A549 (cell line): ENCODE measurements around the gene GPM6B. TPM values are rescaled to one million over a fixed set of nuclear protein-coding genes. Genes with fewer than 3 reads are reported as not detected.

ENCODE experiments used
- ATAC-seq, 2 experiments: fragments of 200-7000 bp in 1 of 2; fragments of >200 bp in 1 of 2; cut with Nextera tagmentation in 1 of 2; cut with Tn5 transposase in 1 of 2; 3 replicates each; pipeline versions ENCODE4 v1.8.0 to v1.9.1; 2018 to 2020; ENCODE audit warnings: mild to moderate bottlenecking in 1 of 2, moderate library complexity in 1 of 2
- CTCF ChIA-PET: fragments of 300-600 bp; sonication (Branson Sonifier 250); formaldehyde crosslinking; extraction: SDS; loops from one replicate; lab custom pipeline; 2021; ENCODE audit warnings: antibody characterized with exemption, inconsistent platforms; lab: Yijun Ruan, JAX
- POLR2A ChIA-PET: fragments of 350-600 bp; formaldehyde crosslinking; extraction: SDS; loops from one replicate; lab custom pipeline; 2021; ENCODE audit warnings: antibody characterized with exemption, inconsistent platforms; lab: Yijun Ruan, JAX
- DNase-seq, 2 experiments: peaks; one replicate each; pipeline versions ENCODE4 v3.0.0 to v3.0.0-alpha.2; 2011 to 2016; ENCODE audit warnings: low read depth in 1 of 2, low spot score in 1 of 2
- FAIRE-seq: peaks from 2 replicates; lab custom pipeline; 2011; peaks lifted over from hg19 to GRCh38; lab: Jason Lieb, UNC
- H3K27ac ChIP-seq, 2 experiments: fragments of >200 bp; sonication (Bioruptor Twin); formaldehyde crosslinking; 3 replicates each; pipeline ENCODE4 v1.5.1; 2016 to 2017
- H3K4me1 ChIP-seq: fragments of >200 bp; sonication (Bioruptor Twin); formaldehyde crosslinking; 3 replicates; pipeline ENCODE4 v1.6.1; 2016
- H3K4me2 ChIP-seq: fragments of >200 bp; sonication (Bioruptor Twin); formaldehyde crosslinking; 3 replicates; pipeline ENCODE4 v1.6.1; 2016
- H3K4me3 ChIP-seq: fragments of >200 bp; sonication (Bioruptor Twin); formaldehyde crosslinking; 3 replicates; pipeline ENCODE4 v1.5.1; 2016
- H3K9me3 ChIP-seq: fragments of >200 bp; sonication (Bioruptor Twin); formaldehyde crosslinking; 3 replicates; pipeline ENCODE4 v1.6.1; 2016
- CBX2 ChIP-seq: fragments of 200-600 bp; sonication (generic); IDR thresholded peaks from 2 replicates; pipeline ENCODE4 v1.6.1; 2016; ENCODE audit warnings: low read depth, mild to moderate bottlenecking, borderline replicate concordance
- CBX8 ChIP-seq: fragments of 200-600 bp; sonication (generic); IDR thresholded peaks from 2 replicates; pipeline ENCODE4 v1.6.1; 2016
- CEBPB ChIP-seq, 2 experiments: fragments of >200 bp in 1 of 2; sonication (Bioruptor Twin) in 1 of 2; formaldehyde crosslinking in 1 of 2; IDR thresholded peaks; 2 replicates each; pipeline ENCODE4 v1.6.1; 2012 to 2016
- CHD4 ChIP-seq: fragments of 200-600 bp; sonication (generic); IDR thresholded peaks from 2 replicates; pipeline ENCODE4 v1.6.1; 2016; ENCODE audit warnings: antibody characterized with exemption, mild to moderate bottlenecking, borderline replicate concordance
- CTCF ChIP-seq: fragments of >200 bp; sonication (Bioruptor Twin); formaldehyde crosslinking; IDR thresholded peaks from 3 replicates; pipeline ENCODE4 v1.5.1; 2016
- EHF ChIP-seq: fragments of 250-450 bp; sonication (Bioruptor Pico); IDR thresholded peaks from 2 replicates; pipeline ENCODE4 v1.5.0; 2020; ENCODE audit warnings: mild to moderate bottlenecking
- ESRRA ChIP-seq: fragments of 150-350 bp; IDR thresholded peaks from 2 replicates; pipeline ENCODE4 v1.6.1; 2014; ENCODE audit warnings: mild to moderate bottlenecking, low read length, borderline replicate concordance
- FOXS1 ChIP-seq: fragments of 250-450 bp; sonication (Bioruptor Pico); IDR thresholded peaks from 2 replicates; pipeline ENCODE4 v1.5.0; 2020; ENCODE audit warnings: mild to moderate bottlenecking, moderate library complexity
- HES2 ChIP-seq: fragments of >200 bp; sonication (Bioruptor Twin); formaldehyde crosslinking; IDR thresholded peaks from 2 replicates; pipeline ENCODE4 v1.6.1; 2016
- HEYL ChIP-seq: fragments of 250-450 bp; sonication (Bioruptor Pico); IDR thresholded peaks from 2 replicates; pipeline ENCODE4 v1.8.0; 2021; ENCODE audit warnings: mild to moderate bottlenecking, moderate library complexity
- HMGXB4 ChIP-seq: fragments of 250-450 bp; sonication (Bioruptor Pico); IDR thresholded peaks from 2 replicates; pipeline ENCODE4 v1.5.0; 2021; ENCODE audit warnings: mild to moderate bottlenecking, moderate library complexity, borderline replicate concordance
- JUNB ChIP-seq: fragments of >200 bp; sonication (Bioruptor Twin); formaldehyde crosslinking; IDR thresholded peaks from 2 replicates; pipeline ENCODE4 v1.6.1; 2016
- MAFK ChIP-seq: fragments of 450-650 bp; IDR thresholded peaks from 2 replicates; pipeline ENCODE4 v1.6.1; 2014; ENCODE audit not compliant: partially characterized antibody
- NFE2L2 ChIP-seq: fragments of 150-350 bp; conservative IDR thresholded peaks from 2 replicates; pipeline ENCODE4 v1.6.1; 2014; ENCODE audit warnings: low read length
- POLR2A ChIP-seq: IDR thresholded peaks from 2 replicates; pipeline ENCODE4 v1.6.1; 2012; ENCODE audit warnings: mild to moderate bottlenecking, low read length
- POLR2AphosphoS2 ChIP-seq: conservative IDR thresholded peaks from 2 replicates; pipeline ENCODE4 v1.6.1; 2012; ENCODE audit warnings: low read length, improper control_type of control experiment, inconsistent platforms
- RARB ChIP-seq: fragments of 250-450 bp; sonication (Bioruptor Pico); IDR thresholded peaks from 2 replicates; pipeline ENCODE4 v1.8.0; 2021; ENCODE audit warnings: mild to moderate bottlenecking, moderate library complexity
- REST ChIP-seq: fragments of 200-600 bp; sonication (generic); IDR thresholded peaks from 2 replicates; pipeline ENCODE4 v1.6.1; 2016; ENCODE audit warnings: antibody characterized with exemption, mild to moderate bottlenecking, moderate library complexity
- SREBF2 ChIP-seq: fragments of 450-650 bp; IDR thresholded peaks from 2 replicates; pipeline ENCODE4 v1.6.1; 2014; ENCODE audit warnings: mild to moderate bottlenecking, moderate library complexity
- TFCP2L1 ChIP-seq: fragments of 250-450 bp; sonication (Bioruptor Pico); IDR thresholded peaks from 2 replicates; pipeline ENCODE4 v1.5.0; 2021; ENCODE audit warnings: mild to moderate bottlenecking
- USF2 ChIP-seq: fragments of 450-650 bp; IDR thresholded peaks from 2 replicates; pipeline ENCODE4 v1.6.1; 2014; ENCODE audit warnings: antibody characterized with exemption
- WGBS: methylation state at CpG from one replicate; pipeline ENCODE4 v1.1.6; 2017; ENCODE audit errors: missing lambda C conversion rate; 5-methylcytosine and 5-hydroxymethylcytosine counted together
- polyA plus RNA-seq, 4 experiments: library from polyadenylated mRNA; depleted of rRNA in 3 of 4; stranded (reverse); fragments of >200 nt; fragmentation: RNase III in 1 of 4; extraction: RNeasy Plus Mini Kit Qiagen cat#74134 plus additional on column Dnase treatment in 1 of 4; gene quantifications; 2 replicates in 3 of 4; 3 replicates in 1 of 4; pipeline ENCODE4 v1.2.3, GENCODE V29; 2011 to 2017

GPM6B gene
- polyA plus RNA-seq, 2 of the 4 experiments (the other 2 are of a cell fraction) = 0.05 to 0.10 TPM

GRCh38 chrX:13828392-13828791, 11.5 kb upstream of the GPM6B start:
- no peaks in the 10 kb centered on the region for H3K9me3 ChIP-seq
- no peak overlapping the region for H3K27ac ChIP-seq
- 46% methylated on average over 4 of the region's 4 CpGs for WGBS
- ChIA-PET CTCF (no interaction called here), POLR2A (interaction anchor here (0.6 kb wide), 1 partner anchor 71 kb away, joined by 4 read pairs; no protein-coding TSS in a partner anchor)
- no peak for FAIRE-seq
- ATAC-seq = no peak
- H3K4me2 ChIP-seq = no peak overlapping the region
- no peaks in the 10 kb centered on the region for H3K4me1 ChIP-seq
- TF ChIP-seq CEBPB (IDR thresholded peaks at IDR 0.05) (no peak), HES2 (no peak), TFCP2L1 (CRISPR knock-in tag) (no peak), HMGXB4 (CRISPR knock-in tag) (no peak), CHD4 (no peak), SREBF2 (no peak)
- no peak for DNase-seq
- no peak overlapping the region for H3K4me3 ChIP-seq

GRCh38 chrX:13827298-13828090, 10.6 kb upstream of the GPM6B start:
- no peak for FAIRE-seq
- 64% methylated on average over 8 of the region's 9 CpGs for WGBS
- DNase-seq = no peak
- no peak overlapping the region for H3K4me3 ChIP-seq
- H3K9me3 ChIP-seq = no peaks in the 10 kb centered on the region
- TF ChIP-seq NFE2L2 = no peak
- no peak for TF ChIP-seq POLR2A
- no peak for TF ChIP-seq CBX8
- TF ChIP-seq EHF (CRISPR knock-in tag) = no peak
- no peak for TF ChIP-seq POLR2AphosphoS2
- no peak for TF ChIP-seq REST
- no peak for TF ChIP-seq CEBPB (IDR thresholded peaks at IDR 0.05)
- no peak for TF ChIP-seq CBX2
- no peak for TF ChIP-seq RARB
- TF ChIP-seq MAFK = no peak
- no peak for TF ChIP-seq CHD4
- no peak for TF ChIP-seq USF2
- no peak for TF ChIP-seq CTCF
- TF ChIP-seq FOXS1 (CRISPR knock-in tag) = no peak
- no peak for TF ChIP-seq JUNB
- TF ChIP-seq ESRRA = no peak
- TF ChIP-seq HEYL (CRISPR knock-in tag) = no peak
- CTCF ChIA-PET = interaction anchor here (0.9 kb wide), 1 partner anchor 321 kb away, joined by 3 read pairs; no protein-coding TSS in a partner anchor
- H3K4me1 ChIP-seq = no peaks in the 10 kb centered on the region
- no peak overlapping the region for H3K27ac ChIP-seq
- POLR2A ChIA-PET = no interaction called here
- ATAC-seq = no peak
- H3K4me2 ChIP-seq = no peak overlapping the region
